GM21717 (cell line): Measurements from ENCODE around the gene AKIRIN2.
"Not testable (repeated sequence)": the region's sequence is repeated elsewhere in the genome, so short reads cannot be mapped to it uniquely, and the experiment has no call there.

Experiments
- ATAC-seq: cut with Tn5 transposase; IDR thresholded peaks from one replicate; pipeline ENCODE4 v1.9.1; 2021; ENCODE audit warnings: mild to moderate bottlenecking, moderate library complexity; ENCODE audit not compliant: unreplicated experiment

AKIRIN2 gene

DNA sequence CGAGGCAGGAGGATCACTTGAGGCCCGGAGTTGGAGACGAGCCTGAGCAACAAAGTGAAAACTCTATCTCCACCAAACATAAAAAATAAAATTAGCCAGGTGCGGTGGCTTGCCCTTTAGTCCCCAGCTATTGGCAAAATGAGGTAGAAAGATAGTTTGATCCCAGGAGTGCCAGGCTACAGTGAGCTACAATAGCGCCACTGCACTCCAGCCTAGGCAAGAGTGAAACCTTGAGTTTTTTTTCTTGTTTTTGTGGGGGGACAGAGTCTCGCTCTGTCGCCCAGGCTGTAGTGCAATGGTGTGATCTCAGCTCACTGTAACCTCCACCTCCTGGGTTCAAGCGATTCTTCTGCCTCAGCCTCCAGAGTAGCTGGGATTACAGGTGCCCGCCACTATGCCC is 14.1 kb downstream of the AKIRIN2 start:
- ATAC-seq = not testable (repeated sequence)

DNA sequence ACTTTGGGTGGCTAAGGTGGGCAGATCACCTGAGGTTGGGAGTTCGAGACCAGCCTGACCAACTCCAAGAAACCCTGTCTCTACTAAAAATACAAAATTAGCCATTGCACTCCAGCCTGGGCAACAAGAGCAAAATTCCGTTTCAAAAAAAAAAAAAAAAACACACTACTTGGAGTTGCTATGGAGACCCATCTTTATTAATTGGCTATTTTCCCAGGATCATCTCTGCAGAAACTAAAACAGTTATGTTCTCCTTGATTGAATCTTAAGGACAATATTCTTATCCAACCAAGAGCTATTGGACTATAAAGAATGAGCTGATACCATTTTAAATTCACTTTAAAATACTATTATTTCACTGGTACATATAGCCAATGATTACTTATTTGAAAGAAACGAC is 14.7 kb downstream of the AKIRIN2 start:
- no peak for ATAC-seq

GRCh38 chr6:87686636-87687205 is 15.3 kb downstream of the AKIRIN2 start:
- not testable (repeated sequence) for ATAC-seq

DNA sequence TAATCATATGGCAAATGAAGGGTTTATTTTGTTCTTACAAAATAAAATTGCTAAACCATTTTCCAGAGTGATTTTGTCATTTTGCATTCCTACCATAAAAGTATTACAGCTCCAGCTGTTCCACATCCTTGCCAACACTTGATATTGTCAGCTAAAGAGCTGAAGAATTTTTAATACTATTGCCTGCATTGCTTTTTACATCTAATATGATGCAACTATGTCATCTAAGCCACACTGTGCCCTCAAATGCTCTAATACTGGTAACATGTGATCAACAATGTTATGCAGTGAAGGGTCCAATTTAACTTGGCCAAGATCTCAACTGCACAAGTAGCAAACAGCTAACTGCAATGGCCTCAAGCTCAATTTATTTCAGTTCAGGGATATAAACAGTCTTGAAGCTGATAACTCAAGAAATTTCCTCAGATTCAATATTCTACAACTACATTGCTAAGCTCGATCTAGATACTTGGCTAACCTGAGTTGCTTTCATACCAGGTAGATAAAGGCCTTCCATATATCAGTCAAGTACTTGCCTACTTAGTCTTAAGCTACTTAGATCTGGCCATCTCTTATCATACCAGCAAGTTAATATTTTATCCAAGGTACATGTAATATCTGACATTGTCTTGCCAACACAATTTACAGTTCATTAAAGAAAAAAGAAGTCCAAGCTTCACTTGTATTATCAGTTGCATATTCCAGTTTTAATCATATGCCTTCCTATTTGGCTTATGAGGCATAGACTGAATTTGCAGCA is 17.0 kb downstream of the AKIRIN2 start:
- ATAC-seq = no peak

DNA sequence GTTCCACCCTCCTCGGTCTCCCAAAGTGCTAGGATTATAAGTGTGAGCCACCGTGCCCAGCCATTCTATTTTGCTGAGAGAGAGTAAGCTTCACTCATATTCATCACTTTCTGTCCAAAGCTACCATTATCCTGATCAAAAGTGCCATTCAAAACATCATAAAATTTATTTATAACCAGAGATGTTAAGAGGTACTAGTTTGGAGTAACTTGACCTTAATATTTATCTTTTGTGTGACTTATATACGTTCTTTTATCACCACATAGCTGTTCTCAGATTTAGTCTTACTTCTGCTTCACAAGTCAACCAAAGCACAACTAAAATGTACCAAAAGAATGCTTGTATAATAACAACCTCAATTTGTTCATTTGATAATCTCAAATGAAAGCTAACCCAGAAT is 18.1 kb downstream of the AKIRIN2 start:
- no peak for ATAC-seq

GRCh38 chr6:87682310-87682709 is 19.7 kb downstream of the AKIRIN2 start:
- no peak for ATAC-seq

DNA sequence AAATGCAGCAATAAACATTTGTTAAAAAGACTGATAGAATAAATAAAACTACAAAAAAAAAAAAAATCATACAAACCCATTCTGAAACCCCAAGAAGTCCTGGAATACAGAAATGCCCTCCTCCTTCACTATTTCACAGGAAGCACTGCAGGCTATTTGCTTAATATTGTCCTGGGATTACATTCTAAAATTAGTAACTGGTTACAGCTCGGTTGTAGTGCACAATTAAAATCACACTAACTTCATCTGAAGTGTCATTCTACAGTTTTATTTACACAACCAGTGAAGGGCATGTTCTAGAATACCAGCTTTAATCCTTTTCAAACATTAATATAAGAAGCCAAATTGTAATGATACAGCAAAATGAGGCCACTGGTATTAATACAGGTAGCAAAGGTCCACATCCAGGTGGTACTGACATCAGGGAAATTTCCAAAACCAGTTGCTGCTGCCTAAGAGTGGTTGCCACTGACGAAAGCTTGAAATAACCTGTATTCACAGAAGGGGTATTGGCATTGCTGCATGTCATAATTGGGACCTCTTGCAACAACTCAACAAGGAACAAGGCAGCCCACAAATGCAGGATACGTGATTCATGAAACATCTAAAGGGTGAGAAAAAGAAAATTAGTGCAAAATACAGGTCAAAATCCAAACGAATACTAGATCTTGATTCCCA is 26.9 kb downstream of the AKIRIN2 start:
- no peak for ATAC-seq

- no peak for ATAC-seq
Measured at GRCh38 chr6:87674290-87674689, 27.7 kb downstream of the AKIRIN2 start.

- ATAC-seq = no peak
Measured at GRCh38 chr6:87673237-87673636, 28.8 kb downstream of the AKIRIN2 start.

DNA sequence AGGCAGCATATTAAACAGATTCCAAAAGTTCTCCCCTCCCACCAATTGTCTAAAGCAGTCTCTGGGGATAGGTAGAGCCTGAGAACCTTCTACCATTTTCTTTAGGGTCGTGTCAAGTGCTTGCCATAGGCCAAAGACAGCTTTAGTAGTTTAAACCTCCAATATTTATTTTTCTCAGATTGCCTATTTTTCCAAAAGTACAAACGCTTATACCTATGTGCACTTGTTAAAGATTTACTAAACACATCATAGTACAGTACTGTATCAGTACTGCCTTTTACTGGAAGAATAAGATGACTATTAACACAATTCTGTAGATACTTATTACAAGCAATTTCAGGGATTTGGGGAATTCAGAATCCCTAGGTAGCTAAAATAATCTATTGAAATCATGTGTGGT is 29.4 kb downstream of the AKIRIN2 start:
- no peak for ATAC-seq

DNA sequence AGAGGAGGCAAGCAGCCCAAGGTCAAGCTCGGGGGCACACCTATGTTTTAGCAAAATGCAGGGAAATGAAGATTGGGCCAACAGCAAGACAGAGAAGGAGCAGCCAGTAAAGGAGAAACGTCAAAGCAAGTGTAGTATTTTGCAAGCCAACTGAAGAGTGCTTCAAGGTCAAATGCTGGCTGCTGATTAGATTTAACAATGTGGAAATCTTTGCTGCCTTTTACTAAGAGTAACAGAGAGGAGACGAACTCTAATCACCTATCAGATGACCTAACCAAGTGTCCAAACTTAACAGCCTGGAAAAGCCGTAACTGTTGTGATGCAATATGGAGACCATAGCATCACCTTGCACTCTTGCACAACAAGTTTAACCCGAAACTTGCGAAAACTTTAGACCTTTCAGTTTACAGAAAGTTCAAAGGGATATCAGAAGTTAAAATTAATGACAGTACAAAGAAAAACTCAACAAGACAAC is 30.4 kb downstream of the AKIRIN2 start:
- no peak for ATAC-seq

- no peak for ATAC-seq
Measured at GRCh38 chr6:87670707-87671106, 31.3 kb downstream of the AKIRIN2 start.

GRCh38 chr6:87669051-87669450 is 33.0 kb downstream of the AKIRIN2 start:
- no peak for ATAC-seq

DNA sequence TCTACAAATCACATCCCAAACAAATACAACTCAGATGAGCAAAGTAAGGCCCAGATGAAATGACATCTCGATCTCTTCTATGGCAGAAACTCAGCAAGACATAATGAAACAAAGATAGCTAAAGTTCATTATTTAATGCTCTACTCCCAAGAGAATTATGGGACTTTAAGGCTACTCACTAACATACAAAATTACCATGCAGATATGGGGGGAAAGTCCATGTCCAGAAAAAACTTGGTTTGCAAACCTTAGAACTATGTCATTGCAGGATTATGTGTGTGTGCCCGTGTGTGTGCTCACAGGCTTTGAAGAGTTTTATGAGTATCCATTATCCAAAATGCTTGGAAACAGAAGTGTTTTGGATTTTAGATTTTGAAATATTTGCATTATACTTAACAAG is 34.0 kb downstream of the AKIRIN2 start:
- no peak for ATAC-seq

DNA sequence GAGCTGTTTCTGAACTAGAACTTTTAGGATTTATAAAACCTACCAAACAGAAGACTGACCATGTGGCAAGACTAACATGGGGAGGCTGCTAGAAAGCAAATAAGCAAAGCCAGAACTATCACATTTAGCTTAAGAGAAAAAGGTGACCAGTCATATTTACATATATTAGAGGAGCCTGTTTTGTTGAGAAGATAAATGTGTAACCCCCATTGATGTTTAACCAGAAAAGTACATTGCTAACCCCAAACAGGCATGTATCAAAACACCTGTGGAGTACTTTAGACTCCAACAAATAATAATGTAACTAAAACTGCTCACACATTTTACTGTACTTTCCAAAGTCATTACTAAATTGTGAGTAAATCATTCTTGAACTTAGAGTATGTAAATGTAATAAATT is 35.0 kb downstream of the AKIRIN2 start:
- ATAC-seq = no peak

DNA sequence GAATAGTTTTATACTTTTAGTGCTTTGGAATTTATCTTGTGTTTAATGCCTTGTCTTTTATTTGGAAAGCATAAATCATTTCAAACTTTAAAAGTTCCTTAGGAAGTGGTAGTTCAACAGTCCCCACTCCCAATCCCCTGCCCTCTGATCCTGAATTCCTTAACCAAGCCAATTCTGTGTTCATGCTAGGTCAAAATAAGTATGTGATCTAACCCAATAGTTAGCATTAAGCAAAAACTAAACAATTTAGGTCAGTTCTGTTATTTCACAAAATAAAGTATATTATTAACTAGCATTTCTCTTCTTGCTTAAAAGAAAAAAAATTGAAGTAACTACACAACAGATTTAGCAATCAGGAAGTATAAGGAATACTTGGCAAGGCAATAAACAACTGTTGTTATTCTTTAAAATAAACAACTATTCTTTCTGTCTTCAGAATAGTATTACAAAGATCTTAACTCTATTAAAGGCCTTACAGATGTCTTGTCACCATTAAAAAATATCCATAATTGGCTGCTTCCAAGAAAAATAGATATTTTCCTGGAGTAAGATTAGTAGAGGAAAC is 37.0 kb downstream of the AKIRIN2 start:
- ATAC-seq = no peak

GRCh38 chr6:87663434-87663833 is 38.6 kb downstream of the AKIRIN2 start:
- ATAC-seq = no peak

DNA sequence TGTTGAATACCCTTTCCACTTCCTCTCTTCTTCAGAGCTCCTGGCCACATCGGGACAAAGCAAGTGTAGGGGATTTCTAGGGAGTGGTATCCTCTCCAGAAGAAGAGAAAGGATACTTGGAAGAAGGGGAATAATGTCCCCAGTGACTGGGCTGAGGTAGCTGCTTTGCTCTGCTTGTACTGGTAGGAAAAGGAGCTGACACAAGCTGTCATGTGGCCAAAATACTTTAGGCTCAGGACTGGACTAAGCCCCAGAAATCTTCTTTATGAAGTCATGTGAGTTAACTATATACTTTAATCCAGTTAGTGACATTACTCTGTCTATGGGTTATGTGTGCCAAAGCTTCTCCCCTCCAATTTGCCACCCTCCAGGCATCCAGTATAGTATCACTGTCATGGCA is 40.5 kb downstream of the AKIRIN2 start:
- no peak for ATAC-seq

GRCh38 chr6:87661016-87661415 is 41.0 kb downstream of the AKIRIN2 start:
- no peak for ATAC-seq

DNA sequence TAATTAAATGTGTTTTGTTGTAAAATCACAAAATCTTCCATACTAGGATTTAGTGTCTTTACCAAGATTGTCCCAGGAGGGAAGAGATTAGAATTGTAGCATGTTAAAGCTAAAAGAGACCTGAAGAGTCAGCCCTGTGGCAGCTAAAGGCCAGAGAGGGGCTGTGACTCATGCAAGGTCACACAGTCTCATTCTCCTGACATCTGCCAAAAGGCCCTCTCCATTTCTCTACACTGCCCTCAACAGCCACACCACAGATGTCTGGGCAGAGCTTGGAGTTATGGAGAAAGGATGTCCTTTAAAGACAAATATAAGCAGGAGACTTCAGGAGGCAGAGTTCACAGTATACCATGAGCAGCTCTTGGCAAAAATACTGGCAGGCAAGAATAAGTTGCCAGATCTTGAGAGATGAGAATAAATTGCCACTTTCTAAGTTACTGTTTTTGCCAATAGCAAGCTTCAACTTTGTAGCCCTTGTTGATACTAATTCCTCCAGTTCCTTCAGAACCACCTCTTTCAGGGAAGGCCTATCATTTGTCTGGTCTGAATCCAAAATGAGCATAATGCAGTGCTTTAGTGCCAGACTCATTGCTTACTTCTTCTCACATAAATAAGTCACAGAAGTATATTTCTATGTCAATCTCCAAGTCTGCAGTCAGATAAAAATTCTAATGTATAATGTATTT is 41.7 kb downstream of the AKIRIN2 start:
- ATAC-seq = no peak

GRCh38 chr6:87658516-87658915 is 43.5 kb downstream of the AKIRIN2 start:
- ATAC-seq = no peak
